Activated CD8-positive, alpha-beta memory T cell treated with anti-CD3 and anti-CD28 coated beads for 4 hours (primary cell): ENCODE data around the gene FAM111A.
A peak's percentile ranks its signal among the peaks of the same experiment; 100 is the strongest.
"Not testable (repeated sequence)": the region's sequence is repeated elsewhere in the genome, so short reads cannot be mapped to it uniquely, and the experiment has no call there.

Experiments
- DNase-seq, 2 donors: peaks; one replicate each; pipeline ENCODE4 v3.0.0-alpha.2; 2020; ENCODE audit warnings: low read depth in 2 of 2

The FAM111A gene

GRCh38 chr11:59142530-59143507, at the start of gene FAM111A:
Gene FAM111A (plus strand): TSS chr11:59142856. CDS start chr11:59148873, 6,017 bp downstream.
- peak; percentile 68 to 75 for DNase-seq

GRCh38 chr11:59093576-59093975, 49.1 kb upstream of the FAM111A start:
- not testable (repeated sequence) for DNase-seq

- not testable (repeated sequence) for DNase-seq
These were observed 47.4 kb upstream of the FAM111A start for GRCh38 chr11:59095225-59095624.

- not testable (repeated sequence) for DNase-seq
These were observed 46.6 kb upstream of the FAM111A start for GRCh38 chr11:59095972-59096575.

GRCh38 chr11:59097113-59097708, 45.4 kb upstream of the FAM111A start:
- peak in 1 of 2 donors; percentile 30 for DNase-seq

- DNase-seq, result not testable (repeated sequence)
These were observed 44.7 kb upstream of the FAM111A start for GRCh38 chr11:59097938-59098337.

GRCh38 chr11:59102259-59102765, 40.3 kb upstream of the FAM111A start:
- peak; percentile 3 to 10 for DNase-seq

- peak; percentile 11 to 12 for DNase-seq
These were observed 36.0 kb upstream of the FAM111A start, which contains the start of gene FAM111B for GRCh38 chr11:59106363-59107336. Gene FAM111B (plus strand): TSS chr11:59107237. CDS start chr11:59109626, 2,389 bp downstream.

GRCh38 chr11:59107721-59108120, 34.9 kb upstream of the FAM111A start:
- not testable (repeated sequence) for DNase-seq

- DNase-seq, result no peak
These were observed 30.2 kb upstream of the FAM111A start for GRCh38 chr11:59112494-59112893.

- DNase-seq, result no peak
These were observed 28.3 kb upstream of the FAM111A start for GRCh38 chr11:59114344-59114743.

- DNase-seq, result no peak
These were observed 27.1 kb upstream of the FAM111A start for GRCh38 chr11:59115553-59115952.

GRCh38 chr11:59117774-59118173, 24.9 kb upstream of the FAM111A start:
- no peak for DNase-seq

- DNase-seq, result no peak
These were observed 22.8 kb upstream of the FAM111A start for GRCh38 chr11:59119826-59120225.

GRCh38 chr11:59135648-59136461, 6.8 kb upstream of the FAM111A start:
- peak; percentile 75 to 77 for DNase-seq

GRCh38 chr11:59136551-59136950, 6.1 kb upstream of the FAM111A start:
- not testable (repeated sequence) for DNase-seq

- no peak for DNase-seq
These were observed 5.5 kb upstream of the FAM111A start for GRCh38 chr11:59137190-59137589.

GRCh38 chr11:59138643-59139042, 4.0 kb upstream of the FAM111A start:
- DNase-seq, result no peak

- DNase-seq, result no peak
These were observed 1.5 kb upstream of the FAM111A start for GRCh38 chr11:59141191-59141590.
